HepG2 (cell line): ENCODE measurements around the gene KIF15. TPM values are rescaled to one million over a fixed set of nuclear protein-coding genes. Genes with fewer than 3 reads are reported as not detected.

Source experiments
- ARHGAP35 ChIP-seq: sonication (generic); formaldehyde crosslinking; IDR thresholded peaks from 2 replicates; pipeline ENCODE4 v1.9.0; 2022; ENCODE audit warnings: mild to moderate bottlenecking, inconsistent platforms, moderate library complexity, missing genetic modification reagents, borderline replicate concordance
- ARID2 ChIP-seq: sonication (generic); formaldehyde crosslinking; IDR thresholded peaks from 2 replicates; pipeline ENCODE4 v1.8.1; 2022; ENCODE audit warnings: mild to moderate bottlenecking, missing genetic modification reagents, borderline replicate concordance
- CREB1 ChIP-seq, 2 experiments: fragments of 450-650 bp in 1 of 2; IDR thresholded peaks; 2 replicates each; pipeline ENCODE4 v1.6.1; 2016 to 2017; ENCODE audit warnings: control low read depth in 1 of 2, mild to moderate bottlenecking in 1 of 2, missing compliant biosample characterization in 1 of 2, missing genetic modification characterization in 1 of 2
- HNRNPL ChIP-seq: fragments of 200-400 bp; formaldehyde crosslinking; IDR thresholded peaks from 2 replicates; pipeline ENCODE4 v1.6.1; 2017; ENCODE audit warnings: mild to moderate bottlenecking, low read depth, low read length
- HOXA9 ChIP-seq: sonication (generic); formaldehyde crosslinking; IDR thresholded peaks from 2 replicates; pipeline ENCODE4 v1.8.1; 2022; ENCODE audit warnings: missing genetic modification reagents, mild to moderate bottlenecking, moderate library complexity, borderline replicate concordance
- MAFK ChIP-seq, 2 experiments: IDR thresholded peaks in 1 of 2; conservative IDR thresholded peaks in 1 of 2; 2 replicates each; pipeline ENCODE4 v1.6.1; 2011; ENCODE audit warnings: improper control_type of control experiment in 2 of 2, low read length in 2 of 2
- NR3C1 ChIP-seq: sonication (generic); formaldehyde crosslinking; IDR thresholded peaks from 2 replicates; pipeline ENCODE4 v1.4.0; 2020; ENCODE audit warnings: missing genetic modification reagents
- RARG ChIP-seq: sonication (generic); formaldehyde crosslinking; IDR thresholded peaks from 2 replicates; pipeline ENCODE4 v1.4.0; 2020; ENCODE audit warnings: low read depth, mild to moderate bottlenecking, missing genetic modification reagents
- SOX6 ChIP-seq, 2 experiments: fragments of 450-650 bp in 1 of 2; sonication (generic) in 1 of 2; formaldehyde crosslinking in 1 of 2; IDR thresholded peaks; 2 replicates each; pipeline versions ENCODE4 v1.4.0 to v1.6.1; 2017 to 2020; ENCODE audit warnings: antibody characterized with exemption in 1 of 2, mild to moderate bottlenecking in 1 of 2, missing genetic modification reagents in 1 of 2
- SRSF4 ChIP-seq: fragments of 200-400 bp; formaldehyde crosslinking; IDR thresholded peaks from one replicate; pipeline ENCODE4 v1.6.1; 2018; ENCODE audit warnings: mild to moderate bottlenecking, low read depth, low read length, moderate library complexity; ENCODE audit not compliant: poor library complexity, severe bottlenecking
- SRY ChIP-seq: sonication (generic); formaldehyde crosslinking; IDR thresholded peaks from 2 replicates; pipeline ENCODE4 v1.8.0; 2022; ENCODE audit warnings: mild to moderate bottlenecking, missing genetic modification reagents
- ZNF251 ChIP-seq: sonication (generic); formaldehyde crosslinking; IDR thresholded peaks from 2 replicates; pipeline ENCODE4 v1.9.0; 2021; ENCODE audit warnings: mild to moderate bottlenecking, missing genetic modification reagents
- polyA plus RNA-seq, 8 experiments: library from polyadenylated mRNA; depleted of rRNA in 3 of 8; stranded (reverse) in 7 of 8; unstranded in 1 of 8; fragments of >200 nt; fragmentation: Illumina TruSeq in 4 of 8; extraction: Trizol in 4 of 8; gene quantifications; 2 replicates each; pipeline versions ENCODE4 v1.2.1 to v1.2.3, GENCODE V29; 2011 to 2016; ENCODE audit warnings: low read depth in 4 of 8, missing spikeins in 1 of 8, mixed read lengths in 1 of 8; ENCODE audit not compliant: insufficient read depth in 1 of 8
- total RNA-seq, 5 experiments: library from RNA; depleted of rRNA; stranded (reverse); fragments of >200 nt; fragmentation: Illumina TruSeq; extraction: Trizol; gene quantifications; 2 replicates each; pipeline ENCODE4 v1.2.3, GENCODE V29; 2016; ENCODE audit warnings: low read depth in 1 of 5
- TF ChIP-seq, protein P1 (sequence below): sonication (generic); formaldehyde crosslinking; IDR thresholded peaks from 2 replicates; pipeline ENCODE4 v1.9.0; 2021; ENCODE audit warnings: mild to moderate bottlenecking, missing genetic modification reagents
- TF ChIP-seq, protein P2 (sequence below): sonication (generic); formaldehyde crosslinking; IDR thresholded peaks from 2 replicates; pipeline ENCODE4 v1.5.1; 2020; ENCODE audit warnings: mild to moderate bottlenecking, missing genetic modification reagents, moderate library complexity
- TF ChIP-seq, protein P3 (sequence below): sonication (generic); formaldehyde crosslinking; IDR thresholded peaks from 2 replicates; pipeline ENCODE4 v1.4.0; 2020; ENCODE audit warnings: mild to moderate bottlenecking, missing genetic modification reagents

KIF15 gene
- total and polyA plus RNA-seq, 2 of the 13 experiments (the other 11 are each of a cell fraction or from before 2014, with no cell fraction given): 4.8 to 33.8 TPM

DNA sequence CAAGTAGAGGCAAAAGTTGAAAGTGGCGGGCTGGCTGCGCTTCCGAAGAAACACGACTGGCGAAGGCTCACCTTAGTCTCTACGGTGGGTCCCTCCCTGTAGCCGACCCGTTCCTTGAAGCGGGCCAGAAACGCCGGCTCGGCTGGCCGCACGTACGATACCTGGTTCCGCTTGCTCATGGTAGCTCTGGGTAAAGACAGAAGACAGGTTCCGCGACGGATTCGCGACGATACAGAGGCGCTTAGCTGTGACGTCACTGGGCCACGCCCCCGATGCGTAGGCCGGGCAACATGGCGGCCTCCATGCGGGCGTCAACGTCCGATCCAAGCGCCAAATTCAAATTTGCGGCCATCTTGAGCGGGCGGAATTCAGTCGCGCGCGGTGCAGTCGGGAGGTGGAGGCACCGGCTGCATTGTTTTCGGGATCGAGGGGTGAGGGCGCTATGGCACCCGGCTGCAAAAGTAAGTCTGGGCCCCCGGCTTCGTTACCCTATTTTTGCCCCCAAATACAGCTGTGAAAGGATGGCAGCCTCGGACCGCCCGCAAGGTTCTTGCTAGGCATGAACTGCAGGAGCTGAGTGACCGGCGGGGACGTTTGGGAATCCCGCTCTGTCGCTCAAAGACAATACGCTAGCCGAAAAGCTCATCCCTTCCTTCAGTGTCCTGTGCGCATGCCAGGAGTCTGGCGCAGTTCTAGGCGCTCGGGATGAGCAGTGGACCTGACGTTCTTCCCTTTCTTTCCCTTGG, at the start of gene KIF15, which contains the start of gene KIAA1143 (continued):
- TF ChIP-seq, protein P1, sequence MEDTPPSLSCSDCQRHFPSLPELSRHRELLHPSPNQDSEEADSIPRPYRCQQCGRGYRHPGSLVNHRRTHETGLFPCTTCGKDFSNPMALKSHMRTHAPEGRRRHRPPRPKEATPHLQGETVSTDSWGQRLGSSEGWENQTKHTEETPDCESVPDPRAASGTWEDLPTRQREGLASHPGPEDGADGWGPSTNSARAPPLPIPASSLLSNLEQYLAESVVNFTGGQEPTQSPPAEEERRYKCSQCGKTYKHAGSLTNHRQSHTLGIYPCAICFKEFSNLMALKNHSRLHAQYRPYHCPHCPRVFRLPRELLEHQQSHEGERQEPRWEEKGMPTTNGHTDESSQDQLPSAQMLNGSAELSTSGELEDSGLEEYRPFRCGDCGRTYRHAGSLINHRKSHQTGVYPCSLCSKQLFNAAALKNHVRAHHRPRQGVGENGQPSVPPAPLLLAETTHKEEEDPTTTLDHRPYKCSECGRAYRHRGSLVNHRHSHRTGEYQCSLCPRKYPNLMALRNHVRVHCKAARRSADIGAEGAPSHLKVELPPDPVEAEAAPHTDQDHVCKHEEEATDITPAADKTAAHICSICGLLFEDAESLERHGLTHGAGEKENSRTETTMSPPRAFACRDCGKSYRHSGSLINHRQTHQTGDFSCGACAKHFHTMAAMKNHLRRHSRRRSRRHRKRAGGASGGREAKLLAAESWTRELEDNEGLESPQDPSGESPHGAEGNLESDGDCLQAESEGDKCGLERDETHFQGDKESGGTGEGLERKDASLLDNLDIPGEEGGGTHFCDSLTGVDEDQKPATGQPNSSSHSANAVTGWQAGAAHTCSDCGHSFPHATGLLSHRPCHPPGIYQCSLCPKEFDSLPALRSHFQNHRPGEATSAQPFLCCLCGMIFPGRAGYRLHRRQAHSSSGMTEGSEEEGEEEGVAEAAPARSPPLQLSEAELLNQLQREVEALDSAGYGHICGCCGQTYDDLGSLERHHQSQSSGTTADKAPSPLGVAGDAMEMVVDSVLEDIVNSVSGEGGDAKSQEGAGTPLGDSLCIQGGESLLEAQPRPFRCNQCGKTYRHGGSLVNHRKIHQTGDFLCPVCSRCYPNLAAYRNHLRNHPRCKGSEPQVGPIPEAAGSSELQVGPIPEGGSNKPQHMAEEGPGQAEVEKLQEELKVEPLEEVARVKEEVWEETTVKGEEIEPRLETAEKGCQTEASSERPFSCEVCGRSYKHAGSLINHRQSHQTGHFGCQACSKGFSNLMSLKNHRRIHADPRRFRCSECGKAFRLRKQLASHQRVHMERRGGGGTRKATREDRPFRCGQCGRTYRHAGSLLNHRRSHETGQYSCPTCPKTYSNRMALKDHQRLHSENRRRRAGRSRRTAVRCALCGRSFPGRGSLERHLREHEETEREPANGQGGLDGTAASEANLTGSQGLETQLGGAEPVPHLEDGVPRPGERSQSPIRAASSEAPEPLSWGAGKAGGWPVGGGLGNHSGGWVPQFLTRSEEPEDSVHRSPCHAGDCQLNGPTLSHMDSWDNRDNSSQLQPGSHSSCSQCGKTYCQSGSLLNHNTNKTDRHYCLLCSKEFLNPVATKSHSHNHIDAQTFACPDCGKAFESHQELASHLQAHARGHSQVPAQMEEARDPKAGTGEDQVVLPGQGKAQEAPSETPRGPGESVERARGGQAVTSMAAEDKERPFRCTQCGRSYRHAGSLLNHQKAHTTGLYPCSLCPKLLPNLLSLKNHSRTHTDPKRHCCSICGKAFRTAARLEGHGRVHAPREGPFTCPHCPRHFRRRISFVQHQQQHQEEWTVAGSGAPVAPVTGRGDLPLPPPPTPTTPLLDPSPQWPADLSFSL (CRISPR knock-in tag): no peak
- TF ChIP-seq RARG (no peak), SRY (CRISPR knock-in tag) (0 out of 2 replicates have a peak, but pooled peaks have one; percentile 63), HNRNPL (peak; percentile 84; the same call in 1 of the 2 replicates), ARHGAP35 (CRISPR knock-in tag) (peak; percentile 79; the same call in 1 of the 2 replicates), ZNF251 (CRISPR knock-in tag) (no peak), SRSF4 (no peak), MAFK (conservative IDR thresholded peaks at IDR 0.05 in 1 of 2, IDR thresholded peaks at IDR 0.05 in 1 of 2; ENCODE audit: low read length in 2 of 2) (no peak), SOX6 (IDR thresholded peaks at IDR 0.05) (no peak), SOX6 (CRISPR knock-in tag; IDR thresholded peaks at IDR 0.05) (peak; percentile 67), ARID2 (CRISPR knock-in tag) (peak; percentile 81; the same call in 1 of the 2 replicates), CREB1 (IDR thresholded peaks at IDR 0.05) (peak; percentile 100), CREB1 (CRISPR knock-in tag; IDR thresholded peaks at IDR 0.05) (peak; percentile 99), NR3C1 (CRISPR knock-in tag) (no peak), HOXA9 (CRISPR knock-in tag) (0 out of 2 replicates have a peak, but pooled peaks have one; percentile 21)
- TF ChIP-seq, protein P2, sequence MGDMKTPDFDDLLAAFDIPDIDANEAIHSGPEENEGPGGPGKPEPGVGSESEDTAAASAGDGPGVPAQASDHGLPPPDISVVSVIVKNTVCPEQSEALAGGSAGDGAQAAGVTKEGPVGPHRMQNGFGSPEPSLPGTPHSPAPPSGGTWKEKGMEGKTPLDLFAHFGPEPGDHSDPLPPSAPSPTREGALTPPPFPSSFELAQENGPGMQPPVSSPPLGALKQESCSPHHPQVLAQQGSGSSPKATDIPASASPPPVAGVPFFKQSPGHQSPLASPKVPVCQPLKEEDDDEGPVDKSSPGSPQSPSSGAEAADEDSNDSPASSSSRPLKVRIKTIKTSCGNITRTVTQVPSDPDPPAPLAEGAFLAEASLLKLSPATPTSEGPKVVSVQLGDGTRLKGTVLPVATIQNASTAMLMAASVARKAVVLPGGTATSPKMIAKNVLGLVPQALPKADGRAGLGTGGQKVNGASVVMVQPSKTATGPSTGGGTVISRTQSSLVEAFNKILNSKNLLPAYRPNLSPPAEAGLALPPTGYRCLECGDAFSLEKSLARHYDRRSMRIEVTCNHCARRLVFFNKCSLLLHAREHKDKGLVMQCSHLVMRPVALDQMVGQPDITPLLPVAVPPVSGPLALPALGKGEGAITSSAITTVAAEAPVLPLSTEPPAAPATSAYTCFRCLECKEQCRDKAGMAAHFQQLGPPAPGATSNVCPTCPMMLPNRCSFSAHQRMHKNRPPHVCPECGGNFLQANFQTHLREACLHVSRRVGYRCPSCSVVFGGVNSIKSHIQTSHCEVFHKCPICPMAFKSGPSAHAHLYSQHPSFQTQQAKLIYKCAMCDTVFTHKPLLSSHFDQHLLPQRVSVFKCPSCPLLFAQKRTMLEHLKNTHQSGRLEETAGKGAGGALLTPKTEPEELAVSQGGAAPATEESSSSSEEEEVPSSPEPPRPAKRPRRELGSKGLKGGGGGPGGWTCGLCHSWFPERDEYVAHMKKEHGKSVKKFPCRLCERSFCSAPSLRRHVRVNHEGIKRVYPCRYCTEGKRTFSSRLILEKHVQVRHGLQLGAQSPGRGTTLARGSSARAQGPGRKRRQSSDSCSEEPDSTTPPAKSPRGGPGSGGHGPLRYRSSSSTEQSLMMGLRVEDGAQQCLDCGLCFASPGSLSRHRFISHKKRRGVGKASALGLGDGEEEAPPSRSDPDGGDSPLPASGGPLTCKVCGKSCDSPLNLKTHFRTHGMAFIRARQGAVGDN (CRISPR knock-in tag): peak; percentile 89
- TF ChIP-seq, protein P3, sequence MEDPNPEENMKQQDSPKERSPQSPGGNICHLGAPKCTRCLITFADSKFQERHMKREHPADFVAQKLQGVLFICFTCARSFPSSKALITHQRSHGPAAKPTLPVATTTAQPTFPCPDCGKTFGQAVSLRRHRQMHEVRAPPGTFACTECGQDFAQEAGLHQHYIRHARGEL (CRISPR knock-in tag): no peak
